H9 (cell line): ENCODE measurements around the gene CDHR2. TPM values are rescaled to one million over a fixed set of nuclear protein-coding genes. Genes with fewer than 3 reads are reported as not detected.

Experiments used
- DNase-seq: peaks from one replicate; pipeline ENCODE4 v3.0.0-alpha.2; 2017
- H2AFZ ChIP-seq: one replicate; pipeline ENCODE4 v1.6.1; 2013; ENCODE audit warnings: mild to moderate bottlenecking, low read length, control low read depth, moderate library complexity
- H2AK5ac ChIP-seq: 2 replicates; pipeline ENCODE4 v1.6.1; 2013; ENCODE audit warnings: low read length, control low read depth, mixed read lengths; ENCODE audit not compliant: insufficient read length
- H2BK120ac ChIP-seq: one replicate; pipeline ENCODE4 v1.6.1; 2013; ENCODE audit warnings: low read depth, mild to moderate bottlenecking, low read length, control low read depth, inconsistent platforms; ENCODE audit not compliant: poor library complexity, severe bottlenecking
- H2BK12ac ChIP-seq: 2 replicates; pipeline ENCODE4 v1.6.1; 2013; ENCODE audit warnings: low read length, control low read depth, mixed read lengths, low read depth; ENCODE audit not compliant: insufficient read length
- H2BK15ac ChIP-seq: 2 replicates; pipeline ENCODE4 v1.6.1; 2013; ENCODE audit warnings: low read depth, low read length, control low read depth
- H2BK20ac ChIP-seq: one replicate; pipeline ENCODE4 v1.6.1; 2013; ENCODE audit warnings: low read depth, mild to moderate bottlenecking, low read length, control low read depth, inconsistent platforms; ENCODE audit not compliant: poor library complexity, severe bottlenecking
- H2BK5ac ChIP-seq: 2 replicates; pipeline ENCODE4 v1.6.1; 2013; ENCODE audit warnings: low read length, control low read depth, mixed read lengths; ENCODE audit not compliant: insufficient read length
- H3K14ac ChIP-seq: 2 replicates; pipeline ENCODE4 v1.6.1; 2013; ENCODE audit warnings: low read length, control low read depth; ENCODE audit not compliant: insufficient read depth
- H3K18ac ChIP-seq: 2 replicates; pipeline ENCODE4 v1.6.1; 2013; ENCODE audit warnings: low read depth, mild to moderate bottlenecking, mixed read lengths, low read length, control low read depth; ENCODE audit not compliant: insufficient read length
- H3K23ac ChIP-seq: 2 replicates; pipeline ENCODE4 v1.6.1; 2013; ENCODE audit warnings: low read length, control low read depth, mixed read lengths, low read depth; ENCODE audit not compliant: insufficient read length
- H3K23me2 ChIP-seq: 2 replicates; pipeline ENCODE4 v1.6.1; 2013; ENCODE audit warnings: low read depth, mild to moderate bottlenecking, mixed read lengths, low read length, control low read depth; ENCODE audit not compliant: insufficient read length, poor library complexity, severe bottlenecking
- H3K27ac ChIP-seq: 2 replicates; pipeline ENCODE4 v1.5.1; 2013; ENCODE audit warnings: low read length, control low read depth, mixed read lengths, low read depth; ENCODE audit not compliant: insufficient read length
- H3K27me3 ChIP-seq: 2 replicates; pipeline ENCODE4 v1.6.1; 2013; ENCODE audit warnings: low read length, control low read depth, inconsistent platforms; ENCODE audit not compliant: insufficient read depth
- H3K4ac ChIP-seq: 2 replicates; pipeline ENCODE4 v1.6.1; 2013; ENCODE audit warnings: low read depth, mild to moderate bottlenecking, control low read depth, inconsistent platforms, low read length, moderate library complexity
- H3K4me1 ChIP-seq: 2 replicates; pipeline ENCODE4 v1.6.1; 2013; ENCODE audit warnings: low read length, control low read depth, inconsistent platforms; ENCODE audit not compliant: insufficient read depth
- H3K4me2 ChIP-seq: 2 replicates; pipeline ENCODE4 v1.6.1; 2013; ENCODE audit warnings: low read length, control low read depth, mixed read lengths; ENCODE audit not compliant: insufficient read length, insufficient read depth
- H3K56ac ChIP-seq: 2 replicates; pipeline ENCODE4 v1.6.1; 2013; ENCODE audit warnings: low read depth, mild to moderate bottlenecking, mixed read lengths, low read length, control low read depth; ENCODE audit not compliant: insufficient read length
- H3K79me1 ChIP-seq: 2 replicates; pipeline ENCODE4 v1.6.1; 2013; ENCODE audit warnings: low read depth, mild to moderate bottlenecking, moderate library complexity, low read length, control low read depth, inconsistent platforms; ENCODE audit not compliant: insufficient read depth, poor library complexity, severe bottlenecking
- H3K79me2 ChIP-seq: 2 replicates; pipeline ENCODE4 v1.6.1; 2013; ENCODE audit warnings: low read length, control low read depth, inconsistent platforms; ENCODE audit not compliant: insufficient read depth
- H3K9ac ChIP-seq: 2 replicates; pipeline ENCODE4 v1.6.1; 2013; ENCODE audit warnings: low read length, control low read depth, mixed read lengths; ENCODE audit not compliant: insufficient read length; ENCODE audit errors: extremely low read depth
- H3K9me3 ChIP-seq: one replicate; pipeline ENCODE4 v1.6.1; 2013; ENCODE audit warnings: low read depth, low read length, inconsistent platforms; ENCODE audit not compliant: control insufficient read depth
- H3T11ph ChIP-seq: one replicate; pipeline ENCODE4 v1.6.1; 2013; ENCODE audit warnings: mild to moderate bottlenecking, low read length, control low read depth, inconsistent platforms
- H4K20me1 ChIP-seq: one replicate; pipeline ENCODE4 v1.6.1; 2013; ENCODE audit not compliant: control insufficient read depth, insufficient read length, insufficient read depth
- H4K5ac ChIP-seq: 2 replicates; pipeline ENCODE4 v1.6.1; 2013; ENCODE audit warnings: low read depth, mild to moderate bottlenecking, mixed read lengths, low read length, control low read depth; ENCODE audit not compliant: insufficient read length
- H4K8ac ChIP-seq: replicated peaks from 2 replicates; pipeline ENCODE4 v1.6.1; 2013; ENCODE audit warnings: low read length, control low read depth, mixed read lengths, low read depth; ENCODE audit not compliant: insufficient read length
- H4K91ac ChIP-seq: 2 replicates; pipeline ENCODE4 v1.6.1; 2013; ENCODE audit warnings: low read depth, mild to moderate bottlenecking, moderate library complexity, mixed read lengths, low read length, control low read depth; ENCODE audit not compliant: insufficient read length
- H3K27ac Mint-ChIP-seq, 3 experiments: 2 replicates in 2 of 3; 3 replicates in 1 of 3; pipeline ENCODE4 v1.8.0; 2020 to 2021; ENCODE audit warnings: mixed read lengths in 3 of 3, mild to moderate bottlenecking in 1 of 3, moderate library complexity in 1 of 3
- H3K27me3 Mint-ChIP-seq: 2 replicates; pipeline ENCODE4 v1.8.0; 2021; ENCODE audit warnings: low read depth, mild to moderate bottlenecking, moderate library complexity, mixed read lengths
- H3K36me3 Mint-ChIP-seq, 3 experiments: 2 replicates in 2 of 3; 3 replicates in 1 of 3; pipeline ENCODE4 v1.8.0; 2020 to 2021; ENCODE audit warnings: low read depth in 3 of 3, mixed read lengths in 3 of 3; ENCODE audit not compliant: insufficient read depth in 1 of 3
- H3K4me1 Mint-ChIP-seq, 2 experiments: 2 replicates each; pipeline ENCODE4 v1.8.0; 2020; ENCODE audit warnings: mixed read lengths in 2 of 2
- H3K4me3 Mint-ChIP-seq, 2 experiments: 2 replicates in 1 of 2; 3 replicates in 1 of 2; pipeline ENCODE4 v1.8.0; 2020 to 2021; ENCODE audit warnings: mild to moderate bottlenecking in 2 of 2, mixed read lengths in 2 of 2, moderate library complexity in 1 of 2
- H3K9me3 Mint-ChIP-seq, 2 experiments: 2 replicates in 1 of 2; 3 replicates in 1 of 2; pipeline ENCODE4 v1.8.0; 2020; ENCODE audit warnings: mild to moderate bottlenecking in 2 of 2, mixed read lengths in 2 of 2, moderate library complexity in 1 of 2
- WGBS: extraction: QIAGEN DNeasy Blood & Tissue Kit; methylation state at CpG from one replicate; pipeline ENCODE4 v1.1.7; 2013; ENCODE audit warnings: missing lambda C conversion rate, low lambda C conversion rate, mixed read lengths; ENCODE audit not compliant: insufficient read length; ENCODE audit errors: extremely low coverage; 5-methylcytosine and 5-hydroxymethylcytosine counted together
- total RNA-seq: library from RNA; stranded (reverse); gene quantifications from 2 replicates; pipeline ENCODE4 v1.2.1, GENCODE V29; 2021
- TF ChIP-seq, protein P1 (sequence below): fragments of 200-600 bp; sonication (generic); conservative IDR thresholded peaks from 3 replicates; pipeline ENCODE4 v1.8.0; 2021; ENCODE audit warnings: antibody characterized with exemption, mild to moderate bottlenecking

Gene CDHR2
- total RNA-seq, 1 experiment from 2014 or later: 0.90 TPM

- Mint-ChIP-seq H3K9me3 (no peaks in the 10 kb centered on the region), H3K27ac (peak overlapping the region; percentile 96 to 99 (median 98)), H3K4me3 (peak overlapping the region; percentile 92 to 99), H3K4me1 (peaks cover 53 to 57% of the 10 kb centered on the region in 2 experiments), H3K36me3 (peaks cover 15 to 38% (median 38%) of the 10 kb centered on the region in 3 experiments), H3K27me3 (peaks cover 1% of the 10 kb centered on the region; the same call in 1 of the 2 replicates)
- Histone ChIP-seq H3K27me3 (no peaks in the 10 kb centered on the region), H3K56ac (no peak overlapping the region), H2AK5ac (peak overlapping the region; percentile 57), H3K27ac (peak overlapping the region; percentile 53), H3K79me2 (peaks cover 38% of the 10 kb centered on the region), H3K23ac (no peak overlapping the region), H4K91ac (peak overlapping the region; percentile 99), H2BK120ac (peak overlapping the region; percentile 93), H3K23me2 (peaks cover 11% of the 10 kb centered on the region), H3K18ac (peak overlapping the region; percentile 98), H2BK20ac (no peak overlapping the region), H3K4me1 (peaks cover 11% of the 10 kb centered on the region; the same call in 1 of the 2 replicates), H2BK5ac (peak overlapping the region; percentile 56), H4K5ac (peak overlapping the region; percentile 89), H3T11ph (peak overlapping the region; percentile 73), H3K79me1 (peaks cover 3% of the 10 kb centered on the region), H4K20me1 (peaks cover 2% of the 10 kb centered on the region), H3K9me3 (no peaks in the 10 kb centered on the region), H3K14ac (peak overlapping the region; percentile 94), H2BK12ac (no peak overlapping the region), H3K9ac (peak overlapping the region; percentile 97), H2AFZ (no peak overlapping the region), H3K4ac (peak overlapping the region; percentile 98), H2BK15ac (no peak overlapping the region), H3K4me2 (peak overlapping the region; percentile 44), H4K8ac (no peak overlapping the region)
- no CpG with 5 or more reads among the region's 43 CpGs for WGBS
- peak; percentile 76 for DNase-seq
- TF ChIP-seq, protein P1, sequence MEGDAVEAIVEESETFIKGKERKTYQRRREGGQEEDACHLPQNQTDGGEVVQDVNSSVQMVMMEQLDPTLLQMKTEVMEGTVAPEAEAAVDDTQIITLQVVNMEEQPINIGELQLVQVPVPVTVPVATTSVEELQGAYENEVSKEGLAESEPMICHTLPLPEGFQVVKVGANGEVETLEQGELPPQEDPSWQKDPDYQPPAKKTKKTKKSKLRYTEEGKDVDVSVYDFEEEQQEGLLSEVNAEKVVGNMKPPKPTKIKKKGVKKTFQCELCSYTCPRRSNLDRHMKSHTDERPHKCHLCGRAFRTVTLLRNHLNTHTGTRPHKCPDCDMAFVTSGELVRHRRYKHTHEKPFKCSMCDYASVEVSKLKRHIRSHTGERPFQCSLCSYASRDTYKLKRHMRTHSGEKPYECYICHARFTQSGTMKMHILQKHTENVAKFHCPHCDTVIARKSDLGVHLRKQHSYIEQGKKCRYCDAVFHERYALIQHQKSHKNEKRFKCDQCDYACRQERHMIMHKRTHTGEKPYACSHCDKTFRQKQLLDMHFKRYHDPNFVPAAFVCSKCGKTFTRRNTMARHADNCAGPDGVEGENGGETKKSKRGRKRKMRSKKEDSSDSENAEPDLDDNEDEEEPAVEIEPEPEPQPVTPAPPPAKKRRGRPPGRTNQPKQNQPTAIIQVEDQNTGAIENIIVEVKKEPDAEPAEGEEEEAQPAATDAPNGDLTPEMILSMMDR: no peak
Observed at GRCh38 chr5:176536132-176536901, 12.8 kb upstream of the CDHR2 start.
